GM12874 (cell line): Measurements from ENCODE around the gene ADARB2.

Experiments
- TF ChIP-seq, protein P1 (sequence below): IDR thresholded peaks from 2 replicates; pipeline ENCODE4 v1.5.1; 2011; ENCODE audit warnings: low read depth, mild to moderate bottlenecking, control low read depth, low read length, moderate library complexity; ENCODE audit not compliant: insufficient read depth

The ADARB2 gene

DNA sequence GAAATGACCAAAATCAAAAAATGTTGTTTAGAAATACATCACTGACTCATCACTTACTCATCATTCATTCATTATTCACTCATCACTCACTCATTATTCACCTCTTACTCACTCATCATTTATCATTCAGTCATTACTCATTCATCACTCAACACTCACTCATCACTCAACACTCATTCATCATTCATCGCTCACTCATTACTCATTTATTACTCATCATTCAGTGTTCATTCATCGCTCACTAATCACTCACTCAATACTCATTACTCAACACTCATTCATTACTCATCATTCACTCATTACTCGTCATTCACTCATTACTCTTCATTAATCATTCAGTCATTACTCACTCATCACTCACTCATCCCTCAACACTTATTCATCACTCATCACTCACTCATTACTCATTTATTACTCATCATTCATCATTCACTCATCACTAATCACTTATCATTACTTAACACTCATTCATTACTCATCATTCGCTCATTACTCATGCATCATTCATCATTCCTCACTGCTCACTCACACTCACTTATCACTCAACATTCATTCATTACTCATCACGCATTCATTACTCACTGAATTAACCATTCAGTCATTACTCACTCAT is 238.5 kb downstream of the ADARB2 start:
- TF ChIP-seq, protein P1, sequence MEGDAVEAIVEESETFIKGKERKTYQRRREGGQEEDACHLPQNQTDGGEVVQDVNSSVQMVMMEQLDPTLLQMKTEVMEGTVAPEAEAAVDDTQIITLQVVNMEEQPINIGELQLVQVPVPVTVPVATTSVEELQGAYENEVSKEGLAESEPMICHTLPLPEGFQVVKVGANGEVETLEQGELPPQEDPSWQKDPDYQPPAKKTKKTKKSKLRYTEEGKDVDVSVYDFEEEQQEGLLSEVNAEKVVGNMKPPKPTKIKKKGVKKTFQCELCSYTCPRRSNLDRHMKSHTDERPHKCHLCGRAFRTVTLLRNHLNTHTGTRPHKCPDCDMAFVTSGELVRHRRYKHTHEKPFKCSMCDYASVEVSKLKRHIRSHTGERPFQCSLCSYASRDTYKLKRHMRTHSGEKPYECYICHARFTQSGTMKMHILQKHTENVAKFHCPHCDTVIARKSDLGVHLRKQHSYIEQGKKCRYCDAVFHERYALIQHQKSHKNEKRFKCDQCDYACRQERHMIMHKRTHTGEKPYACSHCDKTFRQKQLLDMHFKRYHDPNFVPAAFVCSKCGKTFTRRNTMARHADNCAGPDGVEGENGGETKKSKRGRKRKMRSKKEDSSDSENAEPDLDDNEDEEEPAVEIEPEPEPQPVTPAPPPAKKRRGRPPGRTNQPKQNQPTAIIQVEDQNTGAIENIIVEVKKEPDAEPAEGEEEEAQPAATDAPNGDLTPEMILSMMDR, result no peak

DNA sequence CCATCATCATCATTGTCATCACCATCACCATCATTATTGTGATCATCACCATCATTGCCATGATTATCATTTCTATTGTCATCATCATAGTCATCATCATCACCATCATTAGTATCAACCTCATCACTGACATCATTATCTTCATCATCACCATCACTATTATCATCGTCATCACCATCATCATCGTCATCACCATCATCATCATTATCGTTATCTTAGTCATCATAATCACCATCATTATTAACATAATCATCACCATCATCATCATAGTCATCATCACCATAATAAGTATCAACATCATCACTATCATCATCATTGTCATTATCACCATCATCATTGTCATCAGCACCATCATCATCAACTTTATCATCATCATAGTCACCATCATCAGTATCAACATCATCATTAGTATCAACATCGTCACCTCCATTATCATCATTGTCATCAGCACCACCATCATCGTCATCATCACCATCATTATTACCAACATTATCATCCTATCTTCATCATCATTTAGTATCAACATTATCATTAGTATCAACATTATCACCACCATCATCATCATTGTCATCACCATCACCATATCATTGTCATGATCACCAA is 241.3 kb downstream of the ADARB2 start:
- TF ChIP-seq, protein P1, result no peak

DNA sequence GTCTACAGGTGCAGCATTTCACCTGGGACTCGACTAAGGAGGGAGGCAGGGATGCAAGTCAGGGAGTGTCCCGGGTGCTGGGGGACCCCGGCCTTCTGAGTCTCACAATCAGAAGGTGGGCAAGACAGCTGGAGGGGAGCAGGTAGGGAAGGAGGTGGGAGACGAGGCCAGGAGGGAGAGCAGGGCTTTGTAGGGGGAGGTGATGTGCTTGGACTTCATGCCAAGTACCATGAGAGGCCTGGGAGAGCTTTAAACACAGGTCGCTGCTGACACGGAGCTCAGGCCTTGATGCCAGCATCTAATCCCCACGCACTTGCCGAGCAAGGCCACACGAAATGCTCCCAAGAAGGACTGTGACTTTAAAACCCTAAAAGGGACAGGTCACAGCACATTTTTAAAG is 244.7 kb downstream of the ADARB2 start:
- TF ChIP-seq, protein P1, result no peak

DNA sequence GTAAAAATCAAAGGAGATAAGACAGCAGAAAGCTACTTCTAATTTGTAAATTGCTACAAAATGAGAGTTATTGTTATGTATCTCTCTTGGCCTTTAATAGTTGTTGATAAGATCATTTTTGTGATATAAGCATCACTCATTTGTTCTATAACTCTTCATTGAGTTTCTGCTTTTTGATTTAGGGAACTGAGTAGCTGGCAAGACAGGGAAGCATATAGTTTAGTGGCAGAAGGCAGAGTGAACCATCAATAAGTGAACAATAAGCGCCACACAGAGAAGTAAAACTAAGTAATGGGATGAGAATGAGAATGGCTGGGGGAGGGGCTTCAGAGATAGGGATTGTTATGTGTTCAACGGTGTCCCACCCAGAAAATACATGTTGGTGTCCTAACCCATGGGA is 245.4 kb downstream of the ADARB2 start:
- TF ChIP-seq, protein P1, result no peak

DNA sequence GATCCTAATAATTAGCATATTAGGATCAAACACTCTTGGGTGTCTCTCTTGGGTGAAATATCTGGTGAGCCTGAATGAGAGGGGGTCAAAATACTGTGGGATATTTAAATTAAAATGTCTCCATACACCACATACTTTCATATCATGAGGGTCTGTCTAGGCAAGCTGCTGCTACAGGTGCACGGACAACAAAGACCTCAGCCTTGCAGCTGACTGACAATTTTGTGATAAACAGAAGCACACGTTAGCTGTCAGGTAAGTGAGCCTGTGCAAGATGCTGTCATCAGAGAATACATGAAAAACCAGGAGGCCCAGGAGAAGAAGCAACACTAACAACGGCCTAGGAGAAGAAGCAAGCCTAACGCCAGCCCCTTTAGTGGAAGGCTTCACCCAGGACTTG is 247.5 kb downstream of the ADARB2 start:
- TF ChIP-seq, protein P1, result no peak

DNA sequence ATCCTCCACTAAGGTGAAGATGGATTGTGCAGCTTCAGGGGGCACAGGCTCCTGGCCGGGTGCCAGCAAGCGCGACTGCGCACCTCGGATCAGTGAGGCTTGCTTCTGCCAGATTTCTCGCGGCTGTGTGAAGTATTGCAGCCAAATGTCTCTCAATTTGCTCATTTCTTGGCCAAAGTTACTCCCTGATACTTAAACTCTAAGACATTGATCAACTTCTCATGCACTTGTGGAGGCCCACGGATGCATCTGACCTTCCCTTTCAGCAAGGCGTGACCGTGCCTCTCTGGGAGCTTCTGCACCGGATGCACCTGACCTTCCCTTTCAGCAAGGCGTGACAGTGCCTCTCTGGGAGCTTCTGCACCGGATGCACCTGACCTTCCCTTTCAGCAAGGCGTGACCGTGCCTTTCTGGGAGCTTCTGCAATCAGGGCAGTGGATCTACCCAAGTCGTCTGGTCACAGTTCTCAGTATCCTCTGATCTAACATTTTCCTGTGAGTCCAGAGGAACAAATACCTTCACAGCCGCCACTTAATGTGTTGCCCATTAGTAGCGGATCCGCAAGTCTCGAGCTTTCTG is 248.3 kb downstream of the ADARB2 start:
- TF ChIP-seq, protein P1, result 0 out of 2 replicates have a peak, but pooled peaks have one; percentile 4

DNA sequence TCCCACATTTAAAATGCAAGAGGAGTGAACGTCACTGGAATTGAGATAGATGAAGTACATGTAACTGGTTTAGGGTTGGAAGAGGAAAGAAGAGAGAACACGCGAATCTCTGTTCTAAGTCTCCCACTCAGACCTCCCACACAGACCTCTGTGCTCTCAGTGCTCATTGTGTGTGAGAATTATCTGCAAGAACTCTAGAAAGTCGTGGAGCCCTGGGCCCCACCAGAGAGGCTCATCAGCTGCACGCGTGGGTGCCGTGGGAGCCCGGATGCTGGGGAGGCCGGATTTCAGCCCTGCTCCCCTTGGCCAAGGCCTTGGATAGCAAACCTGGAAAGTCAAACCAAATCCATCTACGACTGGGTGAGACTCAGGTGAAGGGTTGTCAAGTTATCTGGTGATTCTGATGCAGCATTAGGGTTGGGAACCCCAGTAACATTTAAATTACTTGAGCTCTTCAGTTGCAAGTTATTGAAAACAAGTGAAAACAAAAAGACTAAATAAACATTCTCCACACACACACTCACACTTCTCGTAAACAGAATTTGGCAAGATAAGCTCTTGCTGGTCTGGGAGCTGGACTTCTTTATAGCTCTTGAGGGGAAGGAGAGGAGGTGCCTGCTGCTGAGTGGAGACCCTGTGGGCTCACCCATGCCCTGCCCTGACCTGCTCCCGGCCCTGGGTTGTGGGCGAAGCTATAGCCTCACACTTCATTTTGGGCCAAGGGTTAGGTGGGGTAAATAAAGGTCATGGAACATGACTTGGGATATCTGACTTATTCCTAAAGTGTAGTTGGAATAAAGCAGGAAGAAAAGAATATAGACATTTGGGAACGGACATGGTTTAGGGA is 250.3 kb downstream of the ADARB2 start:
- TF ChIP-seq, protein P1, result no peak
